WTC11 (cell line): Measurements from ENCODE around the gene HDAC7. TPM values are rescaled to one million over a fixed set of nuclear protein-coding genes. Genes with fewer than 3 reads are reported as not detected.

Experiments
- ATAC-seq: fragments of 200-7000 bp; cut with Tn5 transposase; 2 replicates; pipeline ENCODE4 v1.10.0; 2021; ENCODE audit warnings: mild to moderate bottlenecking, moderate library complexity
- CTCF ChIA-PET: fragments of 300-600 bp; sonication (Branson Sonifier 250); formaldehyde crosslinking; loops from one replicate; lab custom pipeline; 2021; ENCODE audit warnings: antibody characterized with exemption; lab: Charles Lee
- POLR2A ChIA-PET: fragments of 350-600 bp; sonication (Branson Sonifier 250); formaldehyde crosslinking; loops from one replicate; lab custom pipeline; 2021; ENCODE audit warnings: antibody characterized with exemption; lab: Charles Lee
- DNase-seq: peaks from one replicate; pipeline ENCODE4 v3.0.0; 2021; ENCODE audit warnings: low spot score
- H3K27ac Mint-ChIP-seq: 2 replicates; pipeline ENCODE4 v1.8.0; 2021; ENCODE audit warnings: mixed read lengths
- H3K27me3 Mint-ChIP-seq: 2 replicates; pipeline ENCODE4 v1.8.0; 2021; ENCODE audit warnings: low read depth, mild to moderate bottlenecking, moderate library complexity, mixed read lengths
- H3K36me3 Mint-ChIP-seq: 2 replicates; pipeline ENCODE4 v1.8.0; 2021; ENCODE audit warnings: mixed read lengths
- H3K4me1 Mint-ChIP-seq: 2 replicates; pipeline ENCODE4 v1.8.0; 2022; ENCODE audit warnings: mixed read lengths
- H3K4me3 Mint-ChIP-seq: 2 replicates; pipeline ENCODE4 v1.8.0; 2021; ENCODE audit warnings: mild to moderate bottlenecking, moderate library complexity, mixed read lengths
- H3K9me3 Mint-ChIP-seq: 2 replicates; pipeline ENCODE4 v1.8.0; 2021; ENCODE audit warnings: mixed read lengths
- ATF6 ChIP-seq: sonication (generic); formaldehyde crosslinking; IDR thresholded peaks from 2 replicates; pipeline ENCODE4 v1.8.1; 2023; ENCODE audit warnings: mild to moderate bottlenecking, missing genetic modification reagents
- E2F1 ChIP-seq: sonication (generic); formaldehyde crosslinking; IDR thresholded peaks from 2 replicates; pipeline ENCODE4 v1.8.0; 2022; ENCODE audit warnings: mild to moderate bottlenecking, missing genetic modification reagents
- E2F4 ChIP-seq: sonication (generic); formaldehyde crosslinking; IDR thresholded peaks from 2 replicates; pipeline ENCODE4 v1.8.1; 2022; ENCODE audit warnings: low read depth, mild to moderate bottlenecking, moderate library complexity, missing genetic modification reagents, borderline replicate concordance
- E2F5 ChIP-seq: sonication (generic); formaldehyde crosslinking; IDR thresholded peaks from 2 replicates; pipeline ENCODE4 v1.8.1; 2022; ENCODE audit warnings: mild to moderate bottlenecking, moderate library complexity, missing genetic modification reagents
- ERG ChIP-seq: fragments of 250-450 bp; sonication (Bioruptor Pico); IDR thresholded peaks from 2 replicates; pipeline ENCODE4 v1.8.0; 2021; ENCODE audit warnings: mild to moderate bottlenecking
- GRHL2 ChIP-seq: fragments of 250-450 bp; sonication (Bioruptor Pico); IDR thresholded peaks from 2 replicates; pipeline ENCODE4 v1.8.0; 2022; ENCODE audit warnings: mild to moderate bottlenecking, moderate library complexity; ENCODE audit not compliant: insufficient replicate concordance, severe bottlenecking
- GTF2I ChIP-seq: fragments of 250-450 bp; sonication (Bioruptor Pico); conservative IDR thresholded peaks from 2 replicates; pipeline ENCODE4 v1.4.0; 2021; ENCODE audit warnings: mild to moderate bottlenecking
- IRF2 ChIP-seq: sonication (generic); formaldehyde crosslinking; IDR thresholded peaks from 2 replicates; pipeline ENCODE4 v1.8.0; 2022; ENCODE audit warnings: low read depth, missing genetic modification reagents, borderline replicate concordance
- KAT7 ChIP-seq: sonication (generic); formaldehyde crosslinking; IDR thresholded peaks from 2 replicates; pipeline ENCODE4 v1.8.1; 2023; ENCODE audit warnings: missing genetic modification reagents, mild to moderate bottlenecking, borderline replicate concordance
- MAX ChIP-seq: sonication (generic); formaldehyde crosslinking; IDR thresholded peaks from 2 replicates; pipeline ENCODE4 v1.8.0; 2022; ENCODE audit warnings: mild to moderate bottlenecking, missing genetic modification reagents
- MLX ChIP-seq: sonication (generic); formaldehyde crosslinking; IDR thresholded peaks from 2 replicates; pipeline ENCODE4 v1.8.1; 2023; ENCODE audit warnings: mild to moderate bottlenecking, missing genetic modification reagents, moderate library complexity
- MYBL2 ChIP-seq: sonication (generic); formaldehyde crosslinking; IDR thresholded peaks from 2 replicates; pipeline ENCODE4 v1.8.1; 2023; ENCODE audit warnings: mild to moderate bottlenecking, moderate library complexity, missing genetic modification reagents
- NR1H2 ChIP-seq: sonication (generic); formaldehyde crosslinking; IDR thresholded peaks from 2 replicates; pipeline ENCODE4 v1.9.0; 2021; ENCODE audit warnings: mild to moderate bottlenecking, moderate library complexity, missing genetic modification reagents
- NR2C2 ChIP-seq: sonication (generic); formaldehyde crosslinking; IDR thresholded peaks from 2 replicates; pipeline ENCODE4 v1.8.0; 2022; ENCODE audit warnings: mild to moderate bottlenecking, missing genetic modification reagents
- PRRX2 ChIP-seq: fragments of 250-450 bp; sonication (Bioruptor Pico); IDR thresholded peaks from 2 replicates; pipeline ENCODE4 v1.8.0; 2021; ENCODE audit warnings: mild to moderate bottlenecking
- RELA ChIP-seq: sonication (generic); formaldehyde crosslinking; IDR thresholded peaks from 2 replicates; pipeline ENCODE4 v1.8.1; 2022; ENCODE audit warnings: missing genetic modification reagents, mild to moderate bottlenecking, borderline replicate concordance
- RORB ChIP-seq: fragments of 250-450 bp; sonication (Bioruptor Pico); IDR thresholded peaks from 2 replicates; pipeline ENCODE4 v1.9.0; 2021; ENCODE audit warnings: mild to moderate bottlenecking
- SMAD4 ChIP-seq: sonication (generic); formaldehyde crosslinking; IDR thresholded peaks from 2 replicates; pipeline ENCODE4 v1.8.0; 2022; ENCODE audit warnings: mild to moderate bottlenecking, missing genetic modification reagents
- ZBTB43 ChIP-seq: sonication (generic); formaldehyde crosslinking; IDR thresholded peaks from 2 replicates; pipeline ENCODE4 v1.8.1; 2023; ENCODE audit warnings: mild to moderate bottlenecking, missing genetic modification reagents
- ZNF232 ChIP-seq: sonication (generic); formaldehyde crosslinking; IDR thresholded peaks from 2 replicates; pipeline ENCODE4 v1.8.0; 2022; ENCODE audit warnings: mild to moderate bottlenecking, missing genetic modification reagents
- ZNF532 ChIP-seq: fragments of 250-450 bp; sonication (Bioruptor Pico); IDR thresholded peaks from 2 replicates; pipeline ENCODE4 v1.9.0; 2021; ENCODE audit warnings: mild to moderate bottlenecking, borderline replicate concordance
- total RNA-seq: library from RNA; stranded (reverse); gene quantifications from 3 replicates; pipeline ENCODE4 v1.2.3, GENCODE V29; 2021

The HDAC7 gene
- total RNA-seq, 1 experiment from 2014 or later = 111 TPM

- no peak for TF ChIP-seq ZNF532 (CRISPR knock-in tag)
- TF ChIP-seq IRF2 = no peak
- no peak for TF ChIP-seq NR1H2 (CRISPR knock-in tag)
- TF ChIP-seq MAX (CRISPR knock-in tag) = no peak
- no peak for TF ChIP-seq ERG (CRISPR knock-in tag)
- no peak for TF ChIP-seq ATF6 (CRISPR knock-in tag)
- no peak for TF ChIP-seq MYBL2
- TF ChIP-seq MLX (CRISPR knock-in tag) = no peak
- TF ChIP-seq KAT7 (CRISPR knock-in tag) = no peak
Observed at GRCh38 chr12:47849261-47849660, 29.6 kb upstream of the HDAC7 start (continued).

GRCh38 chr12:47848853-47849252 lies 29.1 kb upstream of the HDAC7 start:
- ATAC-seq (no peak), DNase-seq (no peak)
- Mint-ChIP-seq H3K9me3 (no peaks in the 10 kb centered on the region), H3K27ac (no peak overlapping the region), H3K36me3 (no peaks in the 10 kb centered on the region), H3K27me3 (peaks cover 2% of the 10 kb centered on the region; the same call in 1 of the 2 replicates), H3K4me3 (no peak overlapping the region), H3K4me1 (peaks cover 20% of the 10 kb centered on the region)
- CTCF ChIA-PET = interaction anchor here (0.6 to 2.7 kb wide), 5 partner anchors 10 to 1782 kb away, joined by 5 to 20 read pairs (median 6); no protein-coding TSS in a partner anchor
- POLR2A ChIA-PET = no interaction called here
- no peak for TF ChIP-seq MYBL2
- TF ChIP-seq NR2C2 (CRISPR knock-in tag) = no peak
- TF ChIP-seq GTF2I (CRISPR knock-in tag) = no peak
- no peak for TF ChIP-seq PRRX2 (CRISPR knock-in tag)
- TF ChIP-seq GRHL2 (CRISPR knock-in tag) = no peak
- TF ChIP-seq ZBTB43 (CRISPR knock-in tag) = no peak
- TF ChIP-seq E2F5 = no peak
- no peak for TF ChIP-seq ZNF232 (CRISPR knock-in tag)
- no peak for TF ChIP-seq MAX (CRISPR knock-in tag)
- TF ChIP-seq E2F1 = no peak
- TF ChIP-seq RORB (CRISPR knock-in tag) = no peak
- no peak for TF ChIP-seq RELA (CRISPR knock-in tag)
- TF ChIP-seq E2F4 (CRISPR knock-in tag) = no peak
- no peak for TF ChIP-seq ERG (CRISPR knock-in tag)
- no peak for TF ChIP-seq SMAD4 (CRISPR knock-in tag)
